NCI-H748 (cell line): ENCODE measurements around the gene DAZAP1.

ENCODE experiments used
- DNase-seq: peaks from one replicate; lab custom pipeline; 2025; ENCODE audit not compliant: unreplicated experiment; lab: John Stamatoyannopoulos, UW

DAZAP1 gene

DNA sequence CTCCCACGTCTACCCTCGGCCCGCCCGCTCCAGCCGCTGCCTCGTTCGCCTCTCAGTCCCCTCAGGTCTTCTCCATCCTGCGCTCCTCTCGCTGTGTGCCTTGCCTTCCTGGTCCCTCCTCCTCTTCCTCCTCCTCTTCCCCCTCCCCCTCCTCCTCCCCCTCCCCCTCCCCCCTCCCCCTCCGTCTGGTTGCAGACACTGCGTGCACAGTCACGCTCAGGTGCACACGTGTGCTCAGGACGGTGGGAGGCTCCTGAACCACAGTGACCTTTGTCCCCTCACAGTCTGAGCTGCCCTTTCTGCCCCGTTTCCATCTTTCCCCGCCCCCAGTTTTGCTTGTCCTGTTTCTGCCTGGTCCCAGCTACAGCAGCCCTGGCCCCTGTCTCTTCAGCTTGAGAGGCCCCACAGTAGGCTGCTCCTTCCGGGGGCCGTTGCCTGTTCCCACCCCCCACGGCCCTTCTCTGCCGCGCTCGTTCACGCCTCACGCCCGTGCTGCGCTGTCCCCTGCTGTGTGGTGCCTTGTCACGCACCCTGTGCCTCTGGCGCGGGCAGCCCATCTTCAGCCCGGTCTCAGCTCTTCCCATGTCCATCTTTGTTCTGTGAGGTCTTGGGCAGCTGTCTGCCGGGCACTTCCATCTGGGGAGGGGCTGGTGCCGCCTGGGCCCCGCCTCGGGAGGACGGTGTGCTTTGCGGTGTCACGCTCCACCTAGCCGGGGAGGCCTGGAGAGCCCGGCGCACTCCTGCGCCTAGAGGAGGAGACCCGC, 17.0 kb downstream of the DAZAP1 start:
- DNase-seq: no peak

- no peak for DNase-seq
These were observed 17.9 kb downstream of the DAZAP1 start for GRCh38 chr19:1425102-1425837.

- DNase-seq: no peak
These were observed 18.5 kb downstream of the DAZAP1 start for GRCh38 chr19:1425902-1426301.

GRCh38 chr19:1426736-1427135, 19.4 kb downstream of the DAZAP1 start:
- no peak for DNase-seq

GRCh38 chr19:1427221-1427920, 20.0 kb downstream of the DAZAP1 start:
- no peak for DNase-seq

DNA sequence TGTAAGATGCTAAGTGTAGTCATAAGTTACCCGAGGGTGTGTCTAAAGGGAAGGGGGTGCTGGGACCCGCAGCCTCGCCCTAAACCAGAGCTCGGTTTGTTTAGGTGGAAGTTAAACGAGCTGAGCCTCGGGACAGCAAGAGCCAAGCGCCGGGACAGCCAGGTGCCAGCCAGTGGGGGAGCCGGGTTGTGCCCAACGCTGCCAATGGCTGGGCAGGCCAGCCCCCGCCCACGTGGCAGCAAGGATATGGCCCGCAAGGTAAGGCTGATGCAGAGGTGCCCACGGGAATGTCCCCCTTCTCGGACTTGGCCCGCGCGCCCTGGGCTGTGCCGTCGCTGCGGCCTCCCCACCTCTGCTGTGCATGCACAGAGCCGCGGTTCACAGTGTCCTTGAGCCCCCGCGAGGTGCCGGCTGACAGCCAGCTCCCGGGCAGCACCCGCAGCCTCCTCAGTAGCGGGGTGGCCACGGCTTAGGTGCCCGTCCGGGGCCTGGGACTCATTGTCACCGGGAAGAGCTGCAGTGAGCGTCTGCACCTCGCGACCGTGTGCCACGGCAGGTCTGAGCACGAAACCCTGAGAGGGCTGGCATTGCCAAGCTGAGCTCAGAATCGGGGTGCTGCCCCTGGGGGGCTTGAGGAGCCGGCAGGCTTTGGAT, 21.5 kb downstream of the DAZAP1 start:
- no peak for DNase-seq

- DNase-seq: no peak
These were observed 22.4 kb downstream of the DAZAP1 start for GRCh38 chr19:1429750-1430149.

DNA sequence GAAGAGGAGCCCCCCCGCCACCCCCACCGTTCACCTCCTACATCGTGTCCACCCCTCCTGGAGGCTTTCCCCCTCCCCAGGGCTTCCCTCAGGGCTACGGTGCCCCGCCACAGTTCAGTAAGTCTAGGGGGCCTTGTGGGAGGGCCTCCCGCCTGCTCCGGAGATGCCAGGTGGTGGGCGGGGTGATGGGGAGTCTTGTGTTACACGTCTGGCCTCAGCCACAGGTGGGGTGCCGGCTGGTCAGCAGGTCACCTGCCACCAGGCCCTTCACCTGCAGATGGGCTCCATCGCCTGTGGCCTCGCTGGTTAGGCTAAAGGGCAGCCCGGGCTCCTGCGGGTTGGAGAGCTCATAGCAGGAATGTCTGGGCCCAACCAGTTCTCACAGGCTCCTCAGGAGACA, 22.9 kb downstream of the DAZAP1 start:
- DNase-seq: no peak

DNA sequence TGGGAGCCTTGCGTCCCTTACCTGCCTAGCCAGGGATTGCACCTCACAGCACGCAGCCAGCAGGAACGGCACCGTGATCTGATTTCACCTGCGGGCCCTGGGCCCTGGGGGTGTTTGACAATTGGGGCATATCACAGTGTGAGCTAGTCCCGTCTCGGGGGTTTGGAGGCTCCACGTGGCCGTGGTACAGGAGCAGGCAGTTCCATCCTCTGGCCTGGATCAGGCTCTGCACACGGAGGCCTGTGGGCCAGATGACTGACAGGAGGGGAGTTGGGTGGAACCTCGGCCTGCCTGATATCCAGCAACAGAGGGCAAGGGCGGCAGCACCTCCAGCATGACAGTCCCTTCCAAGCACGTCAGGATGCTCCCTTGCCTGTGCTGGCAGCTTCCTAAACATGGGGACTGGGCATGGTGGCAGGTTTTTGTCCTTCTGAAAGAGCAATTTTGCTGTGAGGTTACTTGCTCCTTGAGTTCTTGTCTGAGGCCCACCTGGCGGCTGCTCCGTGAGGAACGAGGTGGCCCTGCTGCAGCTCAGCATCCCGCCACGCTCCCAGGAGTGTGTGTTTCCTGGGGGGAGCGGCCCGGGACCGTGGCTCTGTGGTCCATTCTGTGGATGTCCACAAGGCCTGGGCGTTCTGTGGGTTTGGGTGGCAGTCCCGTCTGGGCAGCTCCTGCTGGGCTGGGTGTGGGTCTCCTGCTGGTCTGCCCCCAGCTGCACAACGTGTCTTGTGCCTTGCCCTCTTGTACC, 24.5 kb downstream of the DAZAP1 start:
- DNase-seq: no peak

GRCh38 chr19:1432507-1432887, 25.1 kb downstream of the DAZAP1 start:
- DNase-seq: no peak

- DNase-seq: no peak
These were observed 26.0 kb downstream of the DAZAP1 start for GRCh38 chr19:1433119-1434039.

- no peak for DNase-seq
These were observed 26.6 kb downstream of the DAZAP1 start for GRCh38 chr19:1434040-1434366.

DNA sequence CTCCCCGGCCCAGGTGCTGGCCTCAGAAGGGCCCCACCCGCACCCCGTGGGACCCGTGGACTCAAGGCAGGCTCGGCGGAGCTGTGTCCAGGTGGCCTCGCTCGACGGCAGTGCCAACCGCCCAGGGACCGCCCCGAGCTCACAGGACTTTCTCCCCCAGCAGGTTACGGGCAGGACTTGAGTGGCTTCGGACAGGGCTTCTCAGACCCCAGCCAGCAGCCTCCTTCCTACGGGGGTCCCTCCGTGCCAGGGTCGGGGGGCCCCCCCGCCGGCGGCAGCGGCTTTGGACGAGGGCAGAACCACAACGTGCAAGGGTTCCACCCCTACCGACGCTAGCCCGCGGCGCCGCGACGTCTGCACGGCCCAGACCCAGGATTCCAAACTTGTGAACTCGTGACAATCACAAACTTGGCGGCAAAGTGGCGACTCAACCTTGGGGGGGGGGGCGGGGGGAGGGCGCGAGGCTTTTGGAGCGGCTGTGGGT, 27.2 kb downstream of the DAZAP1 start:
- DNase-seq: no peak

- DNase-seq: no peak
These were observed 28.1 kb downstream of the DAZAP1 start for GRCh38 chr19:1435378-1435989.

- DNase-seq: no peak
These were observed 30.2 kb downstream of the DAZAP1 start for GRCh38 chr19:1437609-1438008.

DNA sequence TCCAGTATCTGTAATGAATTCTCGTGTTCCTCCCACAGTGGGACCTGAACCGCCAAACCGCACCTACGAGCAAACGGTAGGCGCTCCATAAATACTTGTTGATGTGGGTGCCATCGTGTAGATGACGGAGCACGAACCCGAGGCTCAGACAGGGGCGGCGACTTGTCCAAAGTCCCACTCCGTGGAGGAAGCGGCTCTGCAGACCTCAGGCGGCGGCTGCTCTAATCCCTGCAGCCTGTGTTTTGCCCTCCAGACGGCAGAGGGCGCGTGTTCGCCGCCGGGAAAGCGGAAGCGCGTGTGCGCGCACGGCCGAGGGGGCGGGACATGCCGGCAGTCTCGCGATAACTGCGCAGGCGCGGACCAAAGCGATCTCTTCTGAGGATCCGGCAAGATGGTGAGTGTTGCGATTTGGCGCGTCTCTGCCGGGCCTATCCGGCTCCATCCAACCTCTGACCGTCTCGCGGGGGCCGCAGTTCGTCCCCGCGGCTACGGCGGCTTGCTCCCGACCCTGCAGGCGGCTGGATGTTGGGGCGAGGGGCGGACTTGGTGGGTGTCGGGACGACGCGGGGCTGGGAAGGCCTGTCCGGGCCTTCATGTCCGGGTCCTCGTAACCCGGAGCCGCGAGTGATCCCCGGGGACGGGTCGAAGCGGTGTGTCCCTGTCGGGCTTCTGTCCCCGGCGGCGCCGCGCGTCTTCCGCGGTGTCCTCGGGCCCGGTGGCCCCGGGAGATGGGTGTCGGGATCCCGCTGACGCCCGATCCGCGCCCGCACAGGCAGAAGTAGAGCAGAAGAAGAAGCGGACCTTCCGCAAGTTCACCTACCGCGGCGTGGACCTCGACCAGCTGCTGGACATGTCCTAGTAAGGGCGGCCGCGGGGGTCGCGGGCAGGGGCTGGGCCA, 30.9 kb downstream of the DAZAP1 start, which contains the start of gene RPS15:
Gene RPS15, plus strand, starts transcription at position 362 of the 898 bp plus-strand sequence. Its CDS starts 30 bp downstream, at position 392.
- peak; percentile 89 for DNase-seq

DNA sequence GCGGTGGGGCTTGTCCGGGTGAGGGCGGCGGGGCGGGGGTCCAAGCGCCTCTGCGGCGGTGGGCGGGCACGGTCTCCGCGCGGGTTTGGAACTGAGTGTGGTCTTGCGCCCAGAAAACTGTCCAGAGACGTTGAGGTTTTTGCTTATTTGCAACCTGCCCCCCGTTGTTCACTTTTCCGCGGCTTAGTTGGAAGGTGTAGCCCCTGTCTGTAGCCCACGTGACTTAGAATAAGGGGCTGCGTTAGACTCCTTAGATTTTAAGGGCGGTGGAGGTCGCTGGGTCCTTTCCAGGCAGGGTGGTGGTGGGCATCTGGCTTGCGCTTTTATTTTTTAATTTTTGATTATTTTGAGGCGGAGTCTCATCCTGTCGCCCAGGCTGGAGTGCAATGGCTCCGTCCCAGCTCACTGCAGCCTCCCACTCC, 31.6 kb downstream of the DAZAP1 start:
- DNase-seq: peak; percentile 32
